Stimulated activated CD4-positive, alpha-beta T cell treated with anti-CD3 and anti-CD28 coated beads, Interleukin-12 subunit alpha, Interleukin-12 subunit beta, amount 100 ng/mL, for 24 hours (primary cell): Measurements from ENCODE around the gene NUFIP2.
A peak's percentile ranks its signal among the peaks of the same experiment; 100 is the strongest.
"Not testable (repeated sequence)": the region's sequence is repeated elsewhere in the genome, so short reads cannot be mapped to it uniquely, and the experiment has no call there.

ENCODE experiments used
- DNase-seq, 2 experiments: peaks; one replicate each; pipeline ENCODE4 v3.0.0-alpha.2; 2020; ENCODE audit warnings: low read depth in 2 of 2

The NUFIP2 gene

GRCh38 chr17:29238133-29238850, 55.7 kb downstream of the NUFIP2 start:
- DNase-seq, result no peak

GRCh38 chr17:29237476-29238132, 56.3 kb downstream of the NUFIP2 start:
- DNase-seq, result no peak

- DNase-seq, result no peak
These were observed 58.0 kb downstream of the NUFIP2 start for GRCh38 chr17:29235904-29236303.

GRCh38 chr17:29234972-29235371, 59.0 kb downstream of the NUFIP2 start:
- DNase-seq, result not testable (repeated sequence)

GRCh38 chr17:29233301-29233700, 60.6 kb downstream of the NUFIP2 start:
- DNase-seq, result no peak

GRCh38 chr17:29225396-29225795, 68.6 kb downstream of the NUFIP2 start:
- no peak for DNase-seq

- not testable (repeated sequence) for DNase-seq
These were observed 72.6 kb downstream of the NUFIP2 start for GRCh38 chr17:29221338-29221737.

GRCh38 chr17:29219378-29220047, 74.4 kb downstream of the NUFIP2 start:
- peak; percentile 44 to 71 for DNase-seq

- DNase-seq, result no peak
These were observed 77.1 kb downstream of the NUFIP2 start for GRCh38 chr17:29216856-29217255.

GRCh38 chr17:29216181-29216580, 77.8 kb downstream of the NUFIP2 start:
- no peak for DNase-seq

- no peak for DNase-seq
These were observed 78.2 kb downstream of the NUFIP2 start for GRCh38 chr17:29215717-29216116.

GRCh38 chr17:29215174-29215573, 78.8 kb downstream of the NUFIP2 start:
- no peak for DNase-seq

- DNase-seq, result no peak
These were observed 79.5 kb downstream of the NUFIP2 start for GRCh38 chr17:29214215-29215146.

- DNase-seq, result no peak
These were observed 81.2 kb downstream of the NUFIP2 start for GRCh38 chr17:29212681-29213121.

- no peak for DNase-seq
These were observed 81.8 kb downstream of the NUFIP2 start for GRCh38 chr17:29212094-29212631.

- no peak for DNase-seq
These were observed 83.1 kb downstream of the NUFIP2 start for GRCh38 chr17:29210879-29211278.

- no peak for DNase-seq
These were observed 84.9 kb downstream of the NUFIP2 start for GRCh38 chr17:29209073-29209472.

GRCh38 chr17:29207975-29208374, 86.0 kb downstream of the NUFIP2 start:
- DNase-seq, result no peak
